ENCODE measurements around the gene FAM43A.
A peak's percentile ranks its signal among the peaks of the same experiment; 100 is the strongest.

FAM43A gene, protein sequence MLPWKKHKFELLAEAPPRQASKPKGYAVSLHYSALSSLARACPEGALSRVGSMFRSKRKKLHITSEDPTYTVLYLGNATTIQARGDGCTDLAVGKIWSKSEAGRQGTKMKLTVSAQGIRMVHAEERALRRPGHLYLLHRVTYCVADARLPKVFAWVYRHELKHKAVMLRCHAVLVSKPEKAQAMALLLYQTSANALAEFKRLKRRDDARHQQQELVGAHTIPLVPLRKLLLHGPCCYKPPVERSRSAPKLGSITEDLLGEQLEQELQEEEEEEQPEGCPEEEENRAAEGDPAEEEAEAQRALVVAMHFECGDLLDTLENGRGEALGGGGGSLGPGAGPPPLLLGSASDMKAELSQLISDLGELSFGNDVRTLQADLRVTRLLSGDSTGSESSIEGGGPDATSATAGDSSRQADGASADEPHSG

DNA sequence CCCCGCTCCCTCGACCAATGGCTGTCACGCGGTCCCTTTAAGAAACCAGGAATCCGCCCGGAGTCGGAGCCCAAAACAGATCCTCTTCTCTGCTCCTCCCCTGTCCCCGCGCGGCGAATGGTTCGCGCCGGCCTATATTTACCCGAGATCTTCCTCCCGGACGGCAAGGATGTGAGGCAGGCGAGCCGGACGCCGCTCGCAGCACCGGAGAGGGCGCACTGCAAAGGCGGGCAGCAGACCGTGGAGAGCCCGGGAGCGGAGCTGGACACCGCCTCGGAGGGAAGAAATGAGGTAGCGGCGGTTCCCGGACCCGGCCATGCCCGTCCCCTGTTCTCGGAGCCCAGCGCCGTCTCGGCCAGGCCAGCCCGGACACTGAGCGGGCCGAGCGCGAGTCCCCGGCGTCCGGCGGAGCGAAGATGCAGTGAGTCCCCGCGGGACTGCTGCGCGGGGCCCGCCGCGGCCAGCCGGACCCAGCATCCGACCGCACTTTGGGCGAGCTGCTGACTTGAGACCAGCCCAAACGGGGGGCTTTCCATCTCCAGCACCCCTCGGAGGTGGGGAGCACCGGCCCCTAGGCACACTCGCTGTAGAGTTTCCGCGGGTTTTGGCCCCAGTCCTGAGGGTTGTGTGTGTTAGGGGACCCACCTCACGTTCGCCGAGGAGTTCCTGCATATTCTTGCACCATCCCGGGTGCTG is at the start of gene FAM43A:
FAM43A (plus strand) TSS at position 166 of the 696 bp plus-strand sequence. CDS start 944 bp downstream, outside the sequence.
- peak; percentile 69 for DNase-seq

DNA sequence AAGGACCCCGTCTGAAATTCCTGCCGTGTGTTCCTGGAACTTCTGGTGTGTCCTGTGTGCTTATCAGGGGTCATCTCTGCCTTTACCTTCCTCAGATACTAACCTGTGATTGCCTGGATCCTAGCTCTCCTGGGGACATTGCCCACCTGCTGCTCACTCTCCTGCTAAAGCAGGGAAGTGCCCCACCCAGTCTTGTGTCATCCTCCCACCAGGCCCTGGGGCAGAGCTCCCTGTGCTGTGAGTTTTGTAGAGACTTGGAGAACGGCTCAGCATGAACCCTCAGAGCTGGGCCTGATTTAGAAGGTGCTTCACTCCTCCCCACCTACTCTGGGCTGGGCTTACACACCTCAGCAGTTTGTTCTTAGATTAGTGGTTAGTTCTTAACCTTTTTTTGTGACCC is 48.6 kb upstream of the FAM43A start:
- DNase-seq = no peak

DNA sequence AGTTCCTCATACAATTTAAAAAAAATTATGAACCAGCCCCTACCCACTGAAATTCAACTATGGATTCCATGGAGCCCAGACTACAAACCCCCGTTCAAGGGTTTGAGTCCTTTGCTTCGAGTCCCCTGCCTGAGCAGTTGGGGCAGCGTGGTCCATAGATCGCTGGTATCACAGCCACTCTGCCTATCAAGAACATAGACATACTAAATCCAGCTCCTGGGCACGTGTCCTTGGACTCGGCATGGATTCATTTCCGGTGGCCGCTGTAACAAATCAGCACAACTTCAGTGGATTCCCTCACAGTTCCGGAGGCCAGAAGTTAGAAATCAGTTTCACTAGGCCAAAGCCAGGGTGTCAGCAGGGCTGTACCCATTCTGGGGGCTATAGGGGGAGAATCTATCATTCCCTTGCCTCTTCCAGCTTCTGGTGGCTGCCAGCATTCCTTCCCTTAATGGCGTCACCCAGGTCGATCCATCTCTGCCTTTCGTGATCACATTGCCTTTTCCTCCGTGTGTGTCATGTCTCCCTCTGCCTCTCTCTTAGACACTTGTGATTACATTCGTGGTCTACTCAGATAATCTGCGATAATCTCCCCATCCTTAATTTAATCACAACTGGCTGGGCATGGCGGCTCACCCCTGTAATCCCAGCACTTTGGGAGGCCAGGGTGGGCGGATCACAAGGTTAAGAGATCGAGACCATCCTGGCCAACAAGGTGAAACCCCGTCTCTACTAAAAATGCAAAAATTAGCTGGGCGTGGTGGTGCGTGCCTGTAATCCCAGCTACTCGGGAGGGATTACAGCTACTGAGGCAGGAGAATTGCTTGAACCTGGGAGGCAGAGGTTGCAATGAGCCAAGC is 47.9 kb upstream of the FAM43A start:
- DNase-seq = no peak

DNA sequence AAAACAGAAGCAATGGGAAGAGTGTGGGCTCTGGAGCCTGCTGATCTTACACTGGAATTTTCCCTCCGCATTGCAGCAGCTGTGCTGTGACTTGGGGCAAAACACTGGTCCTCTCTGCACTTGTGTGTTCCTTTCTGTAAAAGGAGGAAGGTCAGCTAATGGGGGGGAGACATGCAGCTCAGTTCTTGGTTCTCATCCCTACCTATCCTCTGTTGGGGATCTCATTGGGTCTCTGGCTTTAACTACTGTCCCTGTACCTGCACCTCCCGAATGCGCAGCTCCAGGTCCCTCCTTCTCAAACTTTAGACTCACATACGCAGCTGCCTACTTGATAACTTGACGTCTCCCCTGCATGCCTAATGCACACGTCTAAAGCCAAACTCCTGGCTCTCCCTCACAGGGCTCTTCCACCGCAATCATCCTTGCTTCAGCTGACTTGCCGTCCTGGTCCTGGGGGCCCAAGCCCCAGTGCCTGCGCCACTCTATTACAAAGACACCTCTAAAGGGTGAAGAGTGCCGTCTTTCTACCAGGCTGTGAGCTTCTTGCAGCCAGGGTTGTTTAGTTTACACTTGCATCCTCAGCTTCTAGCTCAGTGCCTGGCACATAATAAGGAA is 46.6 kb upstream of the FAM43A start:
- DNase-seq = no peak

DNA sequence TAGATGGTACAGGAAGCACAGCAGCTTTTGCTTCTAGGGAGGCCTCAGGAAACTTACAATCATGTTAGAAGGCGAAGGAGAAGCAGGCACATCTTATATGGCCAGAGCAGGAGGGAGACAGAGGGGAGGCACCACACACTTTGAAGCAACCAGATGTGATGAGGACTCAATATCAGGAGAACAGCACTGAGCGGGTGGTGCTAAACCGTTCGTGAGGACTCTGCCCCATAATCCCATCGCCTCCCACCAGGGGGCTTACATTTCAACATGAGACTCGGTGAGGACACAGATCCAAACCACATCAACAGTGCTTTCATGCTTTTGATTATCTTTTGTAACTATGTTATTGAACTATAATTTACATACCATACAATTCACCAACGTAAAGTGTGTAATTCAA is 44.9 kb upstream of the FAM43A start:
- peak; percentile 55 for DNase-seq

DNA sequence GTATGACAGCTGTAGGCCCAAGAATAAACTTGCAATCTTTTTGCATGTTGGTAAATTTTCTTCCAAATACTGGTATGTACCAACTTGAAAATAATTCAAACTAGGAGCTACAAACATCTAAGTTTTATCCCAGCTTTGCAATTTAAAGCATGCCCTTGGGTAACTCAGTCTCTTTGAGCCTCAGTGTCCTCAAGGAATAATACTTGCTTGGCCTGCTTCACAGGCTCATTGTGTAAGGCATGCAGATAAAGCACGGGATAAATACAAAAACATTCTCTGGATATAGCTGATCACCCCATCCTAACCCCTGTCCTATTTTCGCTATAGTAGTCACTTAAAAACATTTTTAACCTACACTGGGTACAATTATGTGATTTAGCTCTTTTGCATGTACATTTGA is 42.9 kb upstream of the FAM43A start:
- no peak for DNase-seq

DNA sequence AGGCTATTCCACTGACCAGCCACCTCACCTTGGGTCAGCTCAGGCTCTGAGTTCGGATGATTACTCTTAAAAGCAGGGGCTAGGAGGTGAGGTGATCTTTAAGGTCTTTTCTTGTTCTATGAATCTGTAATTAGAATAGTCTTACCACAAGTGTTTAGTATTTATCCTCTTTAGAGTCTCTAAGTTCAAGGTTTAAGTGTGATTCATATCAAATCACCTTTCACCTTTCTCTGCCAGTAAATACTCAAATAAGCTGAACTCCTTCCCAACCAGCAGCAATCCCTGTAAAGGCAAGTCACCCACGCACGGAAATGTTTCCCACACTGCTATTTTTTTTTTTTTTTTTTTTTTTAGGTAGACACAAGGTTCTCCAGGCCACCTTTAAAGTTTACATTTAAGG is 37.9 kb upstream of the FAM43A start:
- no peak for DNase-seq

DNA sequence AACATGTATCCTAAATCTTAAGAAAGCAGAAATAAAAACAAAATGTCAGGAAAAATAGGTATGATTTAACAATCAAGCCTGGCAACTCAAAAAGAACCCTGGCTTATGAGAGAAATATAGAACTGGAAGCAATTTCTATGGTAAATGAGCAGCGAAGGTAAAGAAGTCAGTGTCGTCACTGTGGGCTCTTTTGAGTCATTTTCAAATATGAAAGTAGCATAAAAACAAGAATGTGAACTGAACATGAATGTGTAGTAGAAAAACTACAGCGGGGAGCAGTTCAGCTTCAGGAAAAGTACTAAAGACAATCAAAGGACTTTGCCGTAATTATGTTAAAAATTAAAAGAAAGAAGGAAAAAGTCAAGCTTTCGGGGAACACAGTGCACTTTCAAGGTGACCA is 31.2 kb upstream of the FAM43A start:
- DNase-seq = no peak

DNA sequence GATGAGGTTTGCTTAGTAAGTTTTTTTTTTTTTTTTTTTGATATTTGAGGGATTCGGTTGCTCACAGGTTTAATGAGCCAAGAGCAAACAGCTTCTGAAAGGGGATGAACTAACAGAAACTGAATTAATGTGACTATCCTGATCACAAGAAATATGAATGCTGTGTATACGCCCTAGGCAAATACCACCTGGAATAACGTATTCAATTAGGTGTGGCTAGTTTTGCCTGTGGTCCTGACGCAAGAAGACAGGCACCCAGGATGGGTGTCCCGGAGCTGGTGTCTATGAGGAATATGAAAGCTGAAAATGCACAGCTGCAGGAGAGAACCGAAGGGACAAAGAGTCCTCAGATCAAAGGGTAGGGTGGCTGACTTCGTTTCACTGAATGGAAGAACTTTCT is 28.2 kb upstream of the FAM43A start:
- no peak for DNase-seq

DNA sequence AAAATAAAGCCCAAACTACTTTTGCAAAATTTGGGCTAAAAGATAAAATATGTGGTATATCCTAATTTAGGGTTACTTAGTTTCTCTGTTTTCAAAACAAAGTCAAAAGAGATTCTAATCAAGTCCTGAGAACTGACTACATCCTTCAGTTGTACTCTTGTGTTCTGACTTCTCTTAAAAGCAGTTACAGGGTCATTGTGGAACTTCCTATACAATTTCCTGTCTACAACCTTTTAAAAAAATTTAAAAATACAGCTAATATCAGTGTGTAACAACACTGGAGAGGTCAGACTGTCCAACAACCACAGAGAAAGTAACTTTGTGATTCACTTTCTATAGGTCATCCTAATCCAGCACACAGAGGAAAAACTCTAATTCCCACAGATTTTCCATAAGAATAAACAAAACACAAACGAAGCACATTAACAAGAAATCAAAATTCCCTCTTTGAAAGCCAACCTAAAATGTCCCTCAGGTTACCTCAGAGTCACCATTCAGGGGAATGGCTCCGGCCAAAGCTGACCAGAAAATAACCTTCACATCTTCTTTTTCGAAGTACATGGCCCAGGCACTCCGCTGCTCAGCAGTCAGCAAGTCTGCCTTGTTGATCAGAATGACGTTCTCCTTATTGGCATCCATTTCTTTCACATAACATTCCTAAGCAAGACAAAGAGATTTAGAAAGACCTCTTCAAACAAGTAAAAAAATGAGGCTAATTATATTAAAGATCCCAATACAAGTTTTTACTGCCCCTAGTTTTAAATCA is 27.0 kb upstream of the FAM43A start:
- no peak for DNase-seq

DNA sequence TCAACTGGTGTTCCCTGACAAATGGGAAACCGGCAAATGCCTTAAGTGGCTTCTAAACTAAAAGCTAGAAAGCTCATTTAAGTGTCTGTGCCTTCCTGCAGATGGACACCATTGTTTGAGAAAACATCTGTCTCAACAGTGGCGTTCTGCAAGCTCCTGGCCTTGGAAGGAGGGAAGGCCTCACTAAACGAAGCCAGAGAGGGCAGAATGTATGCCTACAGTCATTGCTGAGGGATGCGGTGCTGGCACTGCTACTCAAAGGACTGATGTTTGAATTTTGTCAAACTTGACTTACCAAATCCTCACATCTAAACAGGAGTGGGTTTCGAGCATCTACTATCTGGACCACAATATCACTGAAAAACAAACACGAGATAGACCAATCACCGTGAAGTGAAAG is 25.9 kb upstream of the FAM43A start:
- no peak for DNase-seq

DNA sequence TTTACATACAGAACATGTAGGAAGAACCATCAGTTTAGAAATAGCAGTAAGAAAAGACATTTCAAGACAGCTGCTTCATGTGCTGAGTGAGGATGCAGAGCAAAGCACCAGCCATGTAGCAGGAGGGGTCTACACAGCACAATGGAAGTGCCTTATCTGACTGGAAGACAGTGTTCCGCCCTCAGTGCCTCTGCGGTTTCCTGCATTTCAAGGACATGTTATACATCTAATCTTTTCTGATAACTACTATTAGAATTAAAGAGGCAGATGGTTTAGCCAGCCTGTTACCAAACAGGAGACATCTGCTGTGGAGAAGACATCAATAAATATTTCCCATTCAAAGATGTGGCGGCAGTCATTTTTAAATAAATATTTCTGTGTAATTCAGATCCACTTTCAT is 24.3 kb upstream of the FAM43A start:
- DNase-seq = no peak

DNA sequence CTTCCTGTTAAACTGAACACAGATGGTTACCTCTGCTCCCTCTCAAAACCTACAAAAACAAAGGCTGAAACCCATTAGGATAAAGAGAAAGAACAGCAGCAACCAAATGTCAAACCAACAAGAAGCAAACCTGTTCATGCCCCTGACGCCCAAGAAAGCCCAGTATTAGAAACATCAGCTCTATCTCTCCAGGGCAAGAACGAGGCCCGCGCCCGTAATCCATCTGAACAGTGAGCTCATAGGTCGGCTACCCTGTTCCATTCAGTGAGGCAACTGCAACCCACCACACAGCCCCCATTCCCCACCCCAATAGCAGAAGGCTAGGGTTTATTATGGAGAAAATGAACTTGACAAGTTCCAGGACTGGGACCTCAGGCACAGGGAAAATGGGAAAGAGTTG is 23.7 kb upstream of the FAM43A start:
- DNase-seq = no peak

DNA sequence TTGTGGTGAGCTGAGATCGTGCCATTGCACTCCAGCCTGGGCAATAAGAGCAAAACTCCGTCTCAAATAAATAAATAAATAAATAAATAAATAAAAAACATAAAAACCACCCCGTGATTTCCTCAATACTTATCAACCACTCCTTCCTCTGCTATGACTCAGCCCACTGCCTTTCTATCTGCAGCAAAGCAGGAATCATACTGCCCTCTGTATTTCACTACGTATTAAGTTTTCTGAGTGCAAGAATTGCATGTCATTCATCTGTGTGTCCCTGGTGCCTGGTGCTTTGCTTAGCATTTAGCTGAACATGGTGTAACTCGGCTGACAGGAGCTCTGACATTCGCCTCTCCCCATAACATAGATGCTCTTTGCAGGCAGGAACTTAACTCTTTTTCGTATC is 20.8 kb upstream of the FAM43A start:
- no peak for DNase-seq

DNA sequence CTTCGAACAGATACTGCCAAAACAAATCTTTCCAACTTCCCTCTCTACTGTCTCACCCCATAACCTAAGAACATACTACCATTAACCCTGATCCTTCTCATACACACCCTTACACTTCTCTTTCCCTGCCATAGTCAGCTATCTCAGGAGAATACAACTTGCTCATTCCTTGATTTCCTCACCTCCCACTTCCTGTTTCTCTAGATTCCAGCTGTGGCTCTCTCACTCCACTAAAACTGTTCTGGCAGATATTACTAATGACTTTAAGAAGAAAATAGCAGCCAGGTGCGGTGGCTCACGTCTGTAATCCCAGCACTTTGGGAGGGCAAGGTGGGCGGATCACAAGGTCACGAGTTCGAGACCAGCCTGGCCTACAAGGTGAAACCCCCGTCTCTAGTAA is 18.3 kb upstream of the FAM43A start:
- no peak for DNase-seq

DNA sequence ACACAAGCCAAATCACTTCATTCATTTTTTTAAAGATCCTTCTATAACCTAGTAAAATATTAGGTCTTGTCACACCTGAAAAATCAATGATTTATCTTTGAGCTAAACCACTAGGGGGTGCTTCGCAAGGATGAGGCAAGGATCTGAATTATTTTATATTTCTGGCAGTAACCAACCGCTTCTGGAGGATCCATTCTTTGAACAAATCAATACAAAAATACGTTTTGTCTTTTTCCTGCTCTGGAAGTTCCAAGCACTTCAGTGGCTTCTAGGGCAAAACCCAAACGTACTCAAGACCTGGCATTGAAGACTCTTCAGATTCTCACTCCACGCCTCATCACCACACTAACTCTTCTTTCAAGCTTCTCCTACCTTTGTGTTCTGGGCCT is 14.2 kb upstream of the FAM43A start:
- DNase-seq = no peak

DNA sequence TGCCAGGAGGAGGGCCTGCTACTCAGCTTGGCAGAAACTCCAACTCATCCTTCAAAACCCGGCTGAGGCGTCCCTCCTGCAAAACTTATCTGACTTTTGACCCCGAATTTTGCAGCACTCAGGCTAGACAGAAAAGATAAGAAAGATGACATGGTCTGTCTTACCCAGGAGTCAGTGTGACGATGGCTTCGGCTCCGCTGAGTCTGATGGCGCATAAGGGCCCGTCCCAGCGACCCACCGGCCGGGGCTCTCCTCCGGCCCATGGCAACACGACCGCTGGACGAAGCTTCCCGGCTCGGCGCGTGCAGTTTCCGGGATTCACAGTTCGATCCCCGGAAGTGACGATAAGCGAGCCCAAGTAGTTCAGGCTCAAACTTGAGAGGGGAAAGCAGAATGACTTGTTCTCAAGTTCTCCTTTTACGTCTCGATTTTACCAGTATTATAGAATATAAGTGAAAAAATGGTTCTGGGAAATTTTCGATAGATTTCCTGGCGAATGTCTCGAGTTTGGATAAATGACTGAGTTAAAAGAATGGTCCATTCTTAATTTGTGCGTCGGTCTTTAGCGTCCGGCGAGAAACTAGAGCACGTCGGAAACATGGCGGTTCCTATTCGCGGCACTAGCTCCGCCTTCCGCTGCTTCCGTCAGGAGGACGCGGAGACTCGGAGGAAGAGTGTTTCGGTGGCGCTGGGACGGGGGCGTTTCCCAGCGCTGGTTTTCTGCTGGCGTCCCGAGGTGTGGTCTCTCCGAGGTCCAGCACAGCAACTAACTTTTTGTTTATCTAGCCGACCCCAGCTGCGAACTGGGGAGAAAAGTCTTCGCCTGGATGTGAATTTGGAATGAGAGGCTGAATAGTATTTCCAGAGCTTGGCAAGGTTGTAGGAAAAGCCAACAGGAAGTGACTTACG is 13.5 kb upstream of the FAM43A start, which contains the start of gene LSG1:
LSG1 (minus strand) TSS at position 292 of the 909 bp plus-strand sequence; CDS start at position 263, 29 bp downstream.
- DNase-seq = peak; percentile 89

DNA sequence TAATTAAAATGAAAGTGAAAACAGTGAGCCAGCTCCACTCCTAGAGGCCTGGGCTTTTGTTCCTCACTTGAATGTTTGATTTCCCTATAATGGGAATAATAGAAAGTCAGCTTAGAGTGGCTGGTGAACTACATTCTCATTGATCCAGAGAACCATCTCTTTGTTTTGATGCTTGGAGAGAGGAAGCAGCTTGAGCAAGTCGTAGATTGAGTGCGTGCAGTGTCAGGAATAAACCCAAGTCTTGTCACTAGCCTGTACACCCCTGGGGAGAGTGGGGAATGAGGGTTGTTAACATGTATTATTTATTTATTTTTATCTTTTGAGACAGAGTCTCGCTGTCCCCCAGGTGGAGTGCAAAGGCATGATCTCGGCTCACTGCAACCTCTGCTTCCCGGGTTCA is 12.8 kb upstream of the FAM43A start:
- DNase-seq = no peak

DNA sequence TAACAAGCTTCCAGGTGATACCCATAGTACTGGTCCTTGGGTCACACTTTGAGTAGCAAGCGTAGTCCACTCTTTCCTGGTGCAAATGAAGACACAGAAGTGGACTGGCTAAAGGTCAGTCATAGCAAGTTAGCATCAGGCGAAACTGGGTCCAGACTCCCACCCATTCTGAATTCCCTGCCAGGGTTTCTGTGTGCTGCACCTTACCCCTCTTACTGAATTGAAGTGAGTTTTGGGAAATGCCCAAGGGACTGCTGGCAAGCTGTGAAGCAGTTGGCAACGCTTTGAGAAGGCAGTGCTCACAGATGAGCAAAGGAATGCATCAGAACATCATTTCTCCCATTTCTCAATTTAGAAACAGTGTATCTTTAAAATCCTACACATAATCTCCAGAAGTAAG is 11.9 kb upstream of the FAM43A start:
- DNase-seq = no peak

DNA sequence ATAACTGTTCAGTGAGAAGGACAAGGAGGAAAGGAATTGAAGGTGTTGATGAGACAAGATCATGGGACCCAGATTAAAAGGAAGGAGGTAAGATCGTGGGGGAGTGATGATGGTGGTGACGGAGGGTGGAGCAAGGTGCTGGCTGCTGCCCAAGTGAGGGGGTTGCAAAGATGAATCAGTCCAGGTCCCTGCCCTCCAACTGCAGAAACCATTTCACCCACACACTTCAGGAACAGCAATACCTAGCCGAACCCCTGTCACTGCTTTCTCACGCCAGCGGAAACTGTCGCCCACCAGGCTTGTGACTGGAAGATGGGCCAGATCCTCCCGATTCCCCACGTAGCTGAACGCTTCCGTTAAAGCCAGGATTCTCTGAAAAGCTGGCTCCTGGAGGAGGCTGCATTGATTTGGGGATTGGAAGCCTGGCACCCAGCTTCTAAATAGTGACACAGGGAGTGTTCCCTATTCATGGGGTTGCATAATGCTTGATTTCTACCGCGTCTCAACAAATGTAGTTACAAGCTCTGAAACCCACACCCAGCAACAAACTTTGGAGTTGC is 10.5 kb upstream of the FAM43A start:
- peak; percentile 34 for DNase-seq

DNA sequence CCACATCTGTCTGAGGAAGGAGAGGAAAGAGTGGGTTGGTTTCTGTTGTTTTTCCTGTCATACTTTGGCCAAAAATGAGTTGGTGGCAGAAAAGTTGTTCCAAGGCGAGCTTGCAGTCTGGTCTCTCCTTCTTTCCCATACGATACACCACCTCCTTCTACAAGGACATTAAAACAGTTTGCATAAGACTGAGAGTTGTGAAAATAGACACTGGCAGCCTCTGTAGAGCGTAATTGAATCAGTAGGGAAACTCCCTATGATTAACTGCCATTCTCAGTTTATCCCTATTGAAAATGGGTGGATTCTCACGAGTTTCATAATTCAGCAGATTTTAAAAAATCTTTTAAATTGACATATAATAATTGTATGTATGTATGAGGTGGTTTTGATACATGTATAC is 10.0 kb upstream of the FAM43A start:
- DNase-seq = no peak
